ENCODE data around the gene KCND3. TPM values are rescaled to one million over a fixed set of nuclear protein-coding genes. Genes with fewer than 3 reads are reported as not detected.

KCND3 gene
- total RNA-seq, 1 donor from 2014 or later = 0.31 TPM

DNA sequence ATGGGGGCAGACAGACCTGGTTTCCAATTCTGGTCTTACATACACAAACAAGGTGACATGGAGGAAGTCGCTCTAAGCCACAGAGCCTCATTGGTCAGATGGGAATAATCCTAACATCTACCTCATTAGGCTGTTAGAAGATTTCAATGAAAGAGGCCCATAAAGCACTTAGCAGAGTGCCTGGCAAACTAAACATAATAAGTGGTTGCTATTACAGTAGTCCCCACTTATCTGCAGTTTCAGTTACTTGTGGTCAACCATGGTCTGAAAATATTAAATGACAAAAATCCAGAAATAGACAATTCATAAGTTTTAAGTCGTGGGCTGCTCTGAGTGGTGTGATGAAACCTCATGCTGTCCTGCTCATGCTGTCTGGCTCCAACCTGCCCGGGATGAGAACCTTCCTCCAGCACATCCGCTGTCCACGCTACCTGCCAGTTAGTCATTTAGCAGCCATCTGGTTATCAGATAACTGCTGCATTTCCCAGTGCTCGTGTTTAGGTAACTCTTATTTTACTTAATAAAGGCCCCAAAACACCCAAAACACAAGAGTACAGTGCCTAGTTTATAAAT, 121.5 kb downstream of the KCND3 start:
- no peak overlapping the region for H3K27ac Mint-ChIP-seq

GRCh38 chr1:111864862-111865261, 124.6 kb downstream of the KCND3 start:
- no peaks in the 10 kb centered on the region for H3K9me3 Mint-ChIP-seq

More for the DNA sequence above, 121.5 kb downstream of the KCND3 start:
- H3K4me1 Mint-ChIP-seq = no peaks in the 10 kb centered on the region
- no peaks in the 10 kb centered on the region for H3K36me3 Mint-ChIP-seq
- no peak overlapping the region for H3K4me3 Mint-ChIP-seq
- no peak for DNase-seq (ENCODE audit: low spot score in 2 of 2, unreplicated experiment in 2 of 2)
- no peaks in the 10 kb centered on the region for H3K9me3 Mint-ChIP-seq
- peaks cover 20% of the 10 kb centered on the region for H3K27me3 Mint-ChIP-seq (ENCODE audit: low read depth)
- TF ChIP-seq CTCF (IDR thresholded peaks at IDR 0.05; ENCODE audit: unreplicated experiment) = no peak

DNA sequence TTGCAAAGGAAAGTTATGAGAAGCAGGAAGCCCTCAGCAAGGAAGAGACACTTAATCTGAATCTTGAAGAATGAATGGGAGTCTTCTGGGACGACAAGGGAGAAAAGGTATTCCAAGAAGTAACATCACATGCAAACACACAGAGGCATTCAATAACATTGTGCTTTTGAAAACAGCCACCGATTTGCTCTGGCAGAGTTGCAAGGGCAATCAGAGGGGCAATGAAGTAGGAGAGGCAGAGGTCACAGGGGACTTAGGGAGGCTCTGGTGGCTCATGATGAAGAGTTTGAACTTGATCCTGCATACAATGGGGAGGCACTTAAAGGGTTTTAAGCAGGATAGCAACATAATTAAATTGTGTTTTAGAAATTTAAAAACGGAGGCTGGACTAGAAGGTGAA, 126.1 kb downstream of the KCND3 start:
- no peak for TF ChIP-seq CTCF (IDR thresholded peaks at IDR 0.05; ENCODE audit: unreplicated experiment)
- Mint-ChIP-seq H3K36me3 (no peaks in the 10 kb centered on the region), H3K27me3 (ENCODE audit: low read depth) (peaks cover 28% of the 10 kb centered on the region), H3K4me1 (no peaks in the 10 kb centered on the region), H3K4me3 (no peak overlapping the region), H3K9me3 (no peaks in the 10 kb centered on the region), H3K27ac (no peak overlapping the region)
- no peak for DNase-seq (ENCODE audit: low spot score in 2 of 2, unreplicated experiment in 2 of 2)

More at GRCh38 chr1:111864862-111865261, 124.6 kb downstream of the KCND3 start:
- no peak for DNase-seq (ENCODE audit: low spot score in 2 of 2, unreplicated experiment in 2 of 2)
- H3K27me3 Mint-ChIP-seq (ENCODE audit: low read depth) = peaks cover 23% of the 10 kb centered on the region
- H3K4me1 Mint-ChIP-seq = no peaks in the 10 kb centered on the region
- no peak for TF ChIP-seq CTCF (IDR thresholded peaks at IDR 0.05; ENCODE audit: unreplicated experiment)
- H3K27ac Mint-ChIP-seq = no peak overlapping the region
- no peak overlapping the region for H3K4me3 Mint-ChIP-seq
- no peaks in the 10 kb centered on the region for H3K36me3 Mint-ChIP-seq

- no peak for DNase-seq (ENCODE audit: low spot score in 2 of 2, unreplicated experiment in 2 of 2)
- Mint-ChIP-seq H3K4me1 (no peaks in the 10 kb centered on the region), H3K27ac (no peak overlapping the region), H3K36me3 (no peaks in the 10 kb centered on the region), H3K4me3 (no peak overlapping the region), H3K9me3 (no peaks in the 10 kb centered on the region), H3K27me3 (ENCODE audit: low read depth) (peaks cover 29% of the 10 kb centered on the region)
- no peak for TF ChIP-seq CTCF (IDR thresholded peaks at IDR 0.05; ENCODE audit: unreplicated experiment)
These were observed 126.9 kb downstream of the KCND3 start for GRCh38 chr1:111862599-111862998.

DNA sequence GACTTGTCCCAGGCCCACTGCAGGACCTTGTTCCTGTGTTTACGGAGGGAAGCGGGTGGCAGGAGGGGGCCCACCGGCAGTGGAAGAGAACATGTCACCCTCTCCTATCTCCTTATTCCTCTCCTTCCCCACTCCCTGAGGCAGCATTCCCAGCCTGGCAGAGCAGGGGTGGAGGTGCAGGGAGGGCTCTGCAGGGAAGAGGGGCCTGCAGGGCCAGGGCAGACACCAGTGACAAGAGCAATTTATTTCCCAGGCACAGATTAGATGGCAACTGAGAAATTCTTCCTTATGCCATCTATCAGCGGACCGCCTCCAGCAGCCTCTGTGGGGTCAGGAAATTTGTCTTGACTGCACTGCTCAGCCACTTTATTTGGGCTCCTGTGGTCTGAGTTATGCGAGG, 127.9 kb downstream of the KCND3 start:
- TF ChIP-seq CTCF (IDR thresholded peaks at IDR 0.05; ENCODE audit: unreplicated experiment) = no peak
- H3K4me3 Mint-ChIP-seq = no peak overlapping the region
- H3K27ac Mint-ChIP-seq = no peak overlapping the region
- no peaks in the 10 kb centered on the region for H3K4me1 Mint-ChIP-seq
- no peaks in the 10 kb centered on the region for H3K9me3 Mint-ChIP-seq
- DNase-seq (ENCODE audit: low spot score in 2 of 2, unreplicated experiment in 2 of 2) = no peak
- peaks cover 30% of the 10 kb centered on the region for H3K27me3 Mint-ChIP-seq (ENCODE audit: low read depth)
- no peaks in the 10 kb centered on the region for H3K36me3 Mint-ChIP-seq
